Measurements from ENCODE around the gene ABCC3. TPM values are rescaled to one million over a fixed set of nuclear protein-coding genes. Genes with fewer than 3 reads are reported as not detected.

ABCC3 gene
- polyA plus RNA-seq, 2 donors, result 17.7 to 32.0 TPM

GRCh38 chr17:50632637-50633036 is 2.0 kb upstream of the ABCC3 start:
- no peak overlapping the region for H3K27ac ChIP-seq (ENCODE audit: low read depth in 2 of 2, low read length in 1 of 2)
- no peak overlapping the region for H3K4me3 ChIP-seq (ENCODE audit: low read depth in 1 of 2, low read length in 2 of 2)
- H3K9me3 ChIP-seq (ENCODE audit: control insufficient read depth in 2 of 2, insufficient read depth in 1 of 2, low read depth in 1 of 2, low read length in 1 of 2), result no peaks in the 10 kb centered on the region
- no peaks in the 10 kb centered on the region for H3K36me3 ChIP-seq (ENCODE audit: control insufficient read depth in 2 of 2, insufficient read depth in 2 of 2, low read length in 1 of 2)
- H3K4me1 ChIP-seq (ENCODE audit: control insufficient read depth in 2 of 2, insufficient read depth in 2 of 2, low read length in 1 of 2), result peaks cover 4 to 8% of the 10 kb centered on the region in 2 donors
- H3K27me3 ChIP-seq (ENCODE audit: control insufficient read depth in 1 of 2, insufficient read depth in 2 of 2, low read length in 2 of 2), result no peaks in the 10 kb centered on the region
- WGBS, 2 donors, result 87% methylated on average over 5 of the region's 5 CpGs

GRCh38 chr17:50633683-50634082 is 998 bp upstream of the ABCC3 start:
- 90 to 96% methylated on average over 9 of the region's 9 CpGs for WGBS, 2 donors
- Histone ChIP-seq H3K4me1 (ENCODE audit: control insufficient read depth in 2 of 2, insufficient read depth in 2 of 2, low read length in 1 of 2) (peaks cover 4 to 13% of the 10 kb centered on the region in 2 donors), H3K9me3 (ENCODE audit: control insufficient read depth in 2 of 2, insufficient read depth in 1 of 2, low read depth in 1 of 2, low read length in 1 of 2) (no peaks in the 10 kb centered on the region), H3K36me3 (ENCODE audit: control insufficient read depth in 2 of 2, insufficient read depth in 2 of 2, low read length in 1 of 2) (no peaks in the 10 kb centered on the region), H3K27me3 (ENCODE audit: control insufficient read depth in 1 of 2, insufficient read depth in 2 of 2, low read length in 2 of 2) (no peaks in the 10 kb centered on the region), H3K4me3 (ENCODE audit: low read depth in 1 of 2, low read length in 2 of 2) (no peak overlapping the region), H3K27ac (ENCODE audit: low read depth in 2 of 2, low read length in 1 of 2) (no peak overlapping the region)

GRCh38 chr17:50634915-50635731 is 442 bp downstream of the ABCC3 start:
- no peaks in the 10 kb centered on the region for H3K9me3 ChIP-seq (ENCODE audit: control insufficient read depth in 2 of 2, insufficient read depth in 1 of 2, low read depth in 1 of 2, low read length in 1 of 2)
- peaks cover 10 to 23% of the 10 kb centered on the region in 2 donors for H3K4me1 ChIP-seq (ENCODE audit: control insufficient read depth in 2 of 2, insufficient read depth in 2 of 2, low read length in 1 of 2)
- H3K4me3 ChIP-seq (ENCODE audit: low read depth in 1 of 2, low read length in 2 of 2), result peak overlapping the region; percentile 51 to 54
- no peaks in the 10 kb centered on the region for H3K27me3 ChIP-seq (ENCODE audit: control insufficient read depth in 1 of 2, insufficient read depth in 2 of 2, low read length in 2 of 2)
- H3K27ac ChIP-seq (ENCODE audit: low read depth in 2 of 2, low read length in 1 of 2), result peak overlapping the region; percentile 9 to 58
- H3K36me3 ChIP-seq (ENCODE audit: control insufficient read depth in 2 of 2, insufficient read depth in 2 of 2, low read length in 1 of 2), result no peaks in the 10 kb centered on the region
- WGBS, 2 donors, result 4 to 6% methylated on average over 44 to 52 of the region's 52 CpGs

GRCh38 chr17:50635732-50635981 is 976 bp downstream of the ABCC3 start:
- WGBS, 2 donors, result 49 to 62% methylated on average over 3 of the region's 3 CpGs
- Histone ChIP-seq H3K36me3 (ENCODE audit: control insufficient read depth in 2 of 2, insufficient read depth in 2 of 2, low read length in 1 of 2) (no peaks in the 10 kb centered on the region), H3K9me3 (ENCODE audit: control insufficient read depth in 2 of 2, insufficient read depth in 1 of 2, low read depth in 1 of 2, low read length in 1 of 2) (no peaks in the 10 kb centered on the region), H3K27me3 (ENCODE audit: control insufficient read depth in 1 of 2, insufficient read depth in 2 of 2, low read length in 2 of 2) (no peaks in the 10 kb centered on the region), H3K27ac (ENCODE audit: low read depth in 2 of 2, low read length in 1 of 2) (peak overlapping the region in 1 of 2 donors; percentile 56), H3K4me1 (ENCODE audit: control insufficient read depth in 2 of 2, insufficient read depth in 2 of 2, low read length in 1 of 2) (peaks cover 10 to 26% of the 10 kb centered on the region in 2 donors), H3K4me3 (ENCODE audit: low read depth in 1 of 2, low read length in 2 of 2) (peak overlapping the region in 1 of 2 donors; percentile 51)

DNA sequence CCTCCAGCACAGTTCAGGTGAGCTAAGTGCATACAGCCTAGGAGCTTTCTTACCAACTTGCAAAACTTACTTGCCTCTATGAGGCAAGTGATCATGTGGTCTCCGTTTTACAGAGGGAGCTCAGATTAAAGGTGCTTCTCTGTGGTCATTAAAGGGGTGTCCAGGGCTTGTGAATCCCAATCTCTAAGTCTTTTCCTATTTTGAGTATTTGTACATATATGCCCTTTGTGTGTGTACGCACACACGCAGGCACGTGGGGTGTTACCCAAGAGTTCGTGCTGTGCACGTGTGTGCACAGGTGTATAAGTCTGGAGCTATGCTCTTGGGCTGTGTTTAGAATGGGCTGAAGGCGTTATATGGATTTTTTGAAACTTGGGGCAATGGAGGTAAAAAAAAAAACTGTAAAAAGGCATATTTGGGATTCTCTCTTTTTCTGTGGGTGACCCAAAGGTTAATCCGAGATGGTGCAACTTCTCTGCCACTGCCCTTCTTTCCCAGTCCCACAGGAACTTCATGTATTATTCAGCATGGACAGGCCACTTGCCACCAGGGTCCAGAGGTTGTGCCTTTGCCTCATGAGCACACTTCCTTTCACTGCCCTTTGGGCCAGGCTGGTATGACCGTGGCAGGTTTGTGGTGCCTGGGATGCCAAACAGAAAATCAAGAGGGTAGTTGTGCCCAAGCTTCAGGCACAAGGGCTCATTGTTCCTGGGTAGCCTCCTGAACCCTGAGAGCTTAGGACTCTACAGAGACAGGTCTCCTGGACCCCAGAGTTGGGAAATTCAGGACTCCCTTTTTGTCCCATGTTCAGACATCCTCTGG is 1.5 kb downstream of the ABCC3 start:
- Histone ChIP-seq H3K4me3 (ENCODE audit: low read depth in 1 of 2, low read length in 2 of 2) (no peak overlapping the region), H3K27ac (ENCODE audit: low read depth in 2 of 2, low read length in 1 of 2) (peak overlapping the region in 1 of 2 donors; percentile 28), H3K36me3 (ENCODE audit: control insufficient read depth in 2 of 2, insufficient read depth in 2 of 2, low read length in 1 of 2) (no peaks in the 10 kb centered on the region), H3K9me3 (ENCODE audit: control insufficient read depth in 2 of 2, insufficient read depth in 1 of 2, low read depth in 1 of 2, low read length in 1 of 2) (no peaks in the 10 kb centered on the region), H3K4me1 (ENCODE audit: control insufficient read depth in 2 of 2, insufficient read depth in 2 of 2, low read length in 1 of 2) (peaks cover 13 to 30% of the 10 kb centered on the region in 2 donors), H3K27me3 (ENCODE audit: control insufficient read depth in 1 of 2, insufficient read depth in 2 of 2, low read length in 2 of 2) (no peaks in the 10 kb centered on the region)
- 57 to 59% methylated on average over 9 of the region's 9 CpGs for WGBS, 2 donors

- WGBS, 2 donors, result 57 to 61% methylated on average over 6 to 7 of the region's 7 CpGs
- Histone ChIP-seq H3K27ac (ENCODE audit: low read depth in 2 of 2, low read length in 1 of 2) (peak overlapping the region in 1 of 2 donors; percentile 28), H3K4me3 (ENCODE audit: low read depth in 1 of 2, low read length in 2 of 2) (no peak overlapping the region), H3K9me3 (ENCODE audit: control insufficient read depth in 2 of 2, insufficient read depth in 1 of 2, low read depth in 1 of 2, low read length in 1 of 2) (no peaks in the 10 kb centered on the region), H3K36me3 (ENCODE audit: control insufficient read depth in 2 of 2, insufficient read depth in 2 of 2, low read length in 1 of 2) (no peaks in the 10 kb centered on the region), H3K4me1 (ENCODE audit: control insufficient read depth in 2 of 2, insufficient read depth in 2 of 2, low read length in 1 of 2) (peaks cover 13 to 30% of the 10 kb centered on the region in 2 donors), H3K27me3 (ENCODE audit: control insufficient read depth in 1 of 2, insufficient read depth in 2 of 2, low read length in 2 of 2) (no peaks in the 10 kb centered on the region)
Measured at GRCh38 chr17:50636804-50637195, 2.1 kb downstream of the ABCC3 start.

DNA sequence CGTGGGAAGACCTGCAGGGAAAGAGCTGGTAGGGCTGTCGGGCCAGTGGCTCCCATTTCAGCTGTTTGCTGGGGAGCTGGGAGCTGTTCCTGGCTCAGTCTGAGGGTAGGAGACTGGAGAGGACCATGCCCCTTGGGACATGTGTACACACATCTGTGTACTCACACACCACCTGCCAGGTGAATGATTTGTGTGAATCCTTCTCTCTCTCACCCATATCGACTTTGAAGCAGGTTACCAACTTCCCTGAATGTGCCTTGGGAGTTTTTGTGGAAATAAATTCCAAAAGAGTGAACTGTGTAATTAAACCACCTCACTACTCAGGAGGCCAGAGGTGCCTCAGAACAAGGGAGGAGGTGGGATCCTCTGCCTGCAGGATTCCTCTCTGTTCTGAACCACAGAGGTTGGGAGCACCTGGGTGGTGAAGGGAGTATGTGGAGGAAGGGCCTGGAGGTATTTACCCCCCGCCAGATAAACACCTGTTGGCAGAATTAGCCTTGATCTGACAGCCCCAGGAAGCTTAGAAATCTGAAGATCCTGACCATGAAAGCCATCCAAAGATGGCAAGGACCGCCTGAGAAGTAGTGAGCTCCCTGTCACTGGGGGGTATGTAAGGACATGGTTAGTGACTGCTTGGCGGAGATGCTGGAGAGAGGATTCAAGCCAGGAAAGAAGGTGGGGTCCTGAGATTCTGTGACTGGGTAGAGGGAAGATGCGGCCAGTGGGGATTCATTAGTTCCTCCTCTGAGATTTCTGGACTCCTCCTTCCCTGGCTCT is 3.3 kb downstream of the ABCC3 start:
- Histone ChIP-seq H3K9me3 (ENCODE audit: control insufficient read depth in 2 of 2, insufficient read depth in 1 of 2, low read depth in 1 of 2, low read length in 1 of 2) (no peaks in the 10 kb centered on the region), H3K27me3 (ENCODE audit: control insufficient read depth in 1 of 2, insufficient read depth in 2 of 2, low read length in 2 of 2) (no peaks in the 10 kb centered on the region), H3K4me3 (ENCODE audit: low read depth in 1 of 2, low read length in 2 of 2) (no peak overlapping the region), H3K27ac (ENCODE audit: low read depth in 2 of 2, low read length in 1 of 2) (peak overlapping the region in 1 of 2 donors; percentile 76), H3K36me3 (ENCODE audit: control insufficient read depth in 2 of 2, insufficient read depth in 2 of 2, low read length in 1 of 2) (no peaks in the 10 kb centered on the region), H3K4me1 (ENCODE audit: control insufficient read depth in 2 of 2, insufficient read depth in 2 of 2, low read length in 1 of 2) (peaks cover 13 to 35% of the 10 kb centered on the region in 2 donors)
- WGBS, 2 donors, result 61 to 67% methylated on average over 7 of the region's 7 CpGs

DNA sequence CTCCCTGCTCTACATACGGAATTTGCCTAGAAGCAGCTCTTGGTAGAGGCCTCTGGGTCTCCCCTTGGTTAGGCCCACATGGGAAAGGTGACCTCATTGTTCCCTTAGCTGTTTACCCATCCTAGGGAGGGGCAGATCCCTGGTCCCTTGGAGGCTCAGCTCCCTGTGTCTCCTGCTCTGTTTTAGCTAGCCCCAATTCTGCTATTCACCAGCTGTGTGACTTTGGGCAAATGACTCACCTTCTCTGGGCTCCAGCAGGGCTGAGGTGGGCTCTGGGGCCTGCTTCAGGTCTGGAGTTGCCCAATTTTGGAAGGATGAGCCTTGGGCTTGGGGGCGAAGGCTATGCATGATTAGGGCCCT is 3.9 kb downstream of the ABCC3 start:
- WGBS, 2 donors, result 44 to 64% methylated on average over 2 of the region's 2 CpGs
- Histone ChIP-seq H3K27ac (ENCODE audit: low read depth in 2 of 2, low read length in 1 of 2) (peak overlapping the region; percentile 59 to 76), H3K4me1 (ENCODE audit: control insufficient read depth in 2 of 2, insufficient read depth in 2 of 2, low read length in 1 of 2) (peaks cover 13 to 40% of the 10 kb centered on the region in 2 donors), H3K27me3 (ENCODE audit: control insufficient read depth in 1 of 2, insufficient read depth in 2 of 2, low read length in 2 of 2) (no peaks in the 10 kb centered on the region), H3K4me3 (ENCODE audit: low read depth in 1 of 2, low read length in 2 of 2) (no peak overlapping the region), H3K36me3 (ENCODE audit: control insufficient read depth in 2 of 2, insufficient read depth in 2 of 2, low read length in 1 of 2) (no peaks in the 10 kb centered on the region), H3K9me3 (ENCODE audit: control insufficient read depth in 2 of 2, insufficient read depth in 1 of 2, low read depth in 1 of 2, low read length in 1 of 2) (no peaks in the 10 kb centered on the region)

- Histone ChIP-seq H3K36me3 (ENCODE audit: control insufficient read depth in 2 of 2, insufficient read depth in 2 of 2, low read length in 1 of 2) (no peaks in the 10 kb centered on the region), H3K27ac (ENCODE audit: low read depth in 2 of 2, low read length in 1 of 2) (peak overlapping the region; percentile 59 to 76), H3K9me3 (ENCODE audit: control insufficient read depth in 2 of 2, insufficient read depth in 1 of 2, low read depth in 1 of 2, low read length in 1 of 2) (no peaks in the 10 kb centered on the region), H3K4me3 (ENCODE audit: low read depth in 1 of 2, low read length in 2 of 2) (no peak overlapping the region), H3K4me1 (ENCODE audit: control insufficient read depth in 2 of 2, insufficient read depth in 2 of 2, low read length in 1 of 2) (peaks cover 13 to 42% of the 10 kb centered on the region in 2 donors), H3K27me3 (ENCODE audit: control insufficient read depth in 1 of 2, insufficient read depth in 2 of 2, low read length in 2 of 2) (no peaks in the 10 kb centered on the region)
- 10% methylated on average over 9 of the region's 9 CpGs for WGBS, 2 donors
Measured at GRCh38 chr17:50638966-50639713, 4.5 kb downstream of the ABCC3 start.

Measured in esophagus (tissue), 2 donors.